AG08396 (cell line): ENCODE data around the gene TMEM259.
A peak's percentile ranks its signal among the peaks of the same experiment; 100 is the strongest.

ENCODE experiments used
- DNase-seq: peaks from one replicate; pipeline ENCODE4 v3.0.0; 2012; ENCODE audit warnings: low spot score, mixed read lengths

The TMEM259 gene

DNA sequence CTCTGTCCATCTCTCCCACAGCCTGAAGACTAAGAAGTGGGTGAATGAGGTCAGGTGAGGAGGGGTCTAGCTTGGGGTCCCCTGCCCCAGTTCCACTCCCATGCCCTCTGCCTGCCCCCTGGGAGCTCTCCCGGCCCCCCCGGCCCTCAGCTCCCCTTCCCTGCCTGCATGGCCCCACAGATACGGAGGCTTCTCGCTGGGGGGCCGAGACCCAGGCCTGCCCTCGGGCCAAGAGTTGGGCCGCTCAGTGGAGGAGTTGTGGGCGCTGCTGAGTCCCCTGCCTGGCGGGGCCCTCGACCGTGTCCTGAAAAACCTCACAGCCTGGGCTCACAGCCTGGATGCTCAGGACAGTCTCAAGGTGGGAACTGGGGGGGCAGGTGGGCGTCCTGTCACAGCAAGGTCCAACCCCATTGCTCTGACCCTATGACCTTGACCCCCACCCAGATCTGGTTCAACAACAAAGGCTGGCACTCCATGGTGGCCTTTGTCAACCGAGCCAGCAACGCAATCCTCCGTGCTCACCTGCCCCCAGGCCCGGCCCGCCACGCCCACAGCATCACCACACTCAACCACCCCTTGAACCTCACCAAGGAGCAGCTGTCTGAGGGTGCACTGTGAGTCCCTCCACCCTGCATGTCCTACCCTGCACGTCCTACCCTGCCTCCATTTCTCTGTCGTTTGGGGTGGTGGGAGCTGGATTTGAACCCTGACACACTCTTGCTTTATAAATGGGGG lies 35.1 kb upstream of the TMEM259 start:
- no peak for DNase-seq

DNA sequence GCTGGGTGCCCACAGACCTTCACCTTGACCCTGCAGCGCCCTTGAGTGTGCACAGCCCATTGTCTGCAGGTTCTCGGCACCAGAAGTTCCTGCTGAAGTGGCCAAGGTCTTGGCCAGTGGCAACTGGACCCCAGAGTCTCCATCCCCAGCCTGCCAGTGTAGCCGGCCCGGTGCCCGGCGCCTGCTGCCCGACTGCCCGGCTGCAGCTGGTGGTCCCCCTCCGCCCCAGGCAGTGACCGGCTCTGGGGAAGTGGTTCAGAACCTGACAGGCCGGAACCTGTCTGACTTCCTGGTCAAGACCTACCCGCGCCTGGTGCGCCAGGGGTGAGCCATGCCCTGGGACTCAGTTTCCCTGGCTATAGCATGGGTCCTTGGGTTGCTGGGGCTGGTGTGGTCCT lies 34.1 kb upstream of the TMEM259 start:
- no peak for DNase-seq

DNA sequence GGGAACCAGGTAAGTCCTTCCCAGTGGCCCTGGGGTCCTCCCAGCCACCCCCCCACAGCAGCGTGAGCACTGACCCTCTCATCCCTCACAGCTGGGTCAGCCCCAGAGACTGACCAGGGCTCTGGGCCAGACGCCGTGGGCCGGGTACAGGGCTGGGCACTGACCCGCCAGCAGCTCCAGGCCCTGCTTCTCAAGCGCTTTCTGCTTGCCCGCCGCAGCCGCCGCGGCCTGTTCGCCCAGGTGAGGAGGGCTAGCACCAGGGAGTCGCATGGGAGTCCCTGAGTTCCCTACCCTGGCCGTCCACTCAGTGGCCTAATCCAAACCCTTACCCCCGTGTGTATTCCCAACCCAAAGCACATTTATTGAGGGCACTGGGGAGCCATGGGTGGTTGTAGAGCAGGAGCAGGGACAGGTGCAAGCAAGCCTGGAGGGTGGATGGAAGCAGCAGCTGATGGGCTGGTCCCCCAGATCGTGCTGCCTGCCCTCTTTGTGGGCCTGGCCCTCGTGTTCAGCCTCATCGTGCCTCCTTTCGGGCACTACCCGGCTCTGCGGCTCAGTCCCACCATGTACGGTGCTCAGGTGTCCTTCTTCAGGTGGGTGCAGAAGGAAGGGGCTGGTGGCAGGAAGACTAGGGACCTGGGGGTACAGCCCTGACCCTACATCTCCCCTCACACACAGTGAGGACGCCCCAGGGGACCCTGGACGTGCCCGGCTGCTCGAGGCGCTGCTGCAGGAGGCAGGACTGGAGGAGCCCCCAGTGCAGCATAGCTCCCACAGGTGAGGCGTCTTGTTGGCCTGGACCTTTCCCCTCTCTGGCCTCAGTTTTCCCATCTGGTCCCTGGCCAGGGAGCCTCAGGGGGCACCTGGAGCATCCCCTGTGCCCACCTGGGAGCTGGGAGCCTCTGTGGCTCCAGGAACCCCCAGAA lies 33.4 kb upstream of the TMEM259 start:
- DNase-seq, result no peak

DNA sequence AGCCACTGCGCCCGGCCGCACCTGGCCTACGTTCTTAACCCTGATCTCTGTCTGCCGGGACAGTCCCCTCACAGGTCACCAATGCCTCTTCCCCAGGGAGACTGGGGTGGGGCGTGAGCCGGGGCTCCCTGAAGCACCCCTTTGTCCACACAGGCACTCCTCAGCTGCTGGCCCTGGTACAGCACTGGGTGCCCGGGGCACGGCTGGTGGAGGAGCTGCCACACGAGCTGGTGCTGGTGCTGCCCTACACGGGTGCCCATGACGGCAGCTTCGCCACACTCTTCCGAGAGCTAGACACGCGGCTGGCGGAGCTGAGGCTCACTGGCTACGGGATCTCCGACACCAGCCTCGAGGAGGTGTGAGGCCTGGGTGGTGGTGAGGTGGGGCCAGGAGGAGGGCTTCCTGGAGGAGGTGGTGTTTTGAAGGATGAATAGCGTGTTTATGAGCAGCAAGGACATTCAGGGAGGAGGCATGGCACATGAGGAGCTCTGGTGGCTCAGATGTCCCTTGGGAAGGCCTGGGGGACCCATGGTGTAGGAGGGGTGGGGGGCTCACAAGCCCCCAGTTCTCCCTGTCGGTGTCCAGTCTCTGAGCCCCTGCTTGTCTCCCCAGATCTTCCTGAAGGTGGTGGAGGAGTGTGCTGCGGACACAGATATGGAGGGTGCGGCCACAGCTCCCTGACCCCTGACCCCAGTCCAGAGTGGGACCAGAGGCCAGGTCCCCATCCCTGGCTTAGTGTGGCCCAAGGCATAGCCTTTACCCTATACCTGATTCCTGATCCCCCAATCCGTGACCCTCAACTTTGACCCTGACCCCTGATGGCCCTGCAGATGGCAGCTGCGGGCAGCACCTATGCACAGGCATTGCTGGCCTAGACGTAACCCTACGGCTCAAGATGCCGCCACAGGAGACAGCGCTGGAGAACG lies 32.5 kb upstream of the TMEM259 start:
- no peak for DNase-seq

DNA sequence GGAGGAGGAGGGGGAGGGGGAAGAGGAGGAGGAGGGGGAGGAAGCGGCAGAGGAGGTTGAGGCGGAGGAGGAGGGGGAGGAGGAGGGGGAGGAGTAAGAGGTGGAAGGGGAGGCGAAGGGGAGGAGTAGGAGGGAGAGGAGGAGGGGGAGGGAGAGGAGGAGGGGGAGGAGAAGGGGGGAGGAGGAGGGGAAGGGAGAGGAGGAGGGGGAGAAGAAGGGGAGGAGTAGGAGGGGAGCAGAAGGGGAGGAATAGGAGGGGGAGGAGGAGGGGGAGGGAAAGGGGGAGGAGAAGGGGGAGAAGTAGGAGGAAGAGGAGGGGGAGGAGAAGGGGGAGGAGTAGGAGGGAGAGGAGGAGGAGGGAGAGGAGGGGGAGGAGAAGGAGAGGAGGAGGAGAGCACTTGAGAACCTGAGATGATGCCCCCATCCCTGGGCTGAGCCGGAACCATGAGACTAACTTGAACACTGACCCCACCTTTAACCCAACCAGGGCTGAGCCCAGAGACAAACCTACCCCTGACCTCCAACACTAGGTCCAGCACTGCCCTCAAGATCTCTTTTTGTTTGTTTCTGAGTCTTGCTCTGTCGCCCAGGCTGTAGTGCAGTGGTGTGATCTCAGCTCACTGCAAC lies 31.5 kb upstream of the TMEM259 start:
- DNase-seq, result no peak

DNA sequence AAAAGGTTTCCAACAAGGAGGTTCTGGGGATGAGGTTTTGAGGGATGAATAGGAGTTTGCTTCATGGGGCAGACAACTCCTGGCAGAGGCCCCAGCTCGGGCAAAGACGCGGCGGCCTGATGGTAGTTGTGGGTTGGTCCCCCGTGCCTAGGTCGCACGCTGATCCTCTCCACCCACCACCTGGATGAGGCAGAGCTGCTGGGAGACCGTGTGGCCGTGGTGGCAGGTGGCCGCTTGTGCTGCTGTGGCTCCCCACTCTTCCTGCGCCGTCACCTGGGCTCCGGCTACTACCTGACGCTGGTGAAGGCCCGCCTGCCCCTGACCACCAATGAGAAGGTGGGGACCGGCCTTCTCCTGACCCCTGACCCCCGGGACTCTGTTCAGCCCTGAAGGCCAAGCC lies 30.9 kb upstream of the TMEM259 start:
- DNase-seq, result no peak

DNA sequence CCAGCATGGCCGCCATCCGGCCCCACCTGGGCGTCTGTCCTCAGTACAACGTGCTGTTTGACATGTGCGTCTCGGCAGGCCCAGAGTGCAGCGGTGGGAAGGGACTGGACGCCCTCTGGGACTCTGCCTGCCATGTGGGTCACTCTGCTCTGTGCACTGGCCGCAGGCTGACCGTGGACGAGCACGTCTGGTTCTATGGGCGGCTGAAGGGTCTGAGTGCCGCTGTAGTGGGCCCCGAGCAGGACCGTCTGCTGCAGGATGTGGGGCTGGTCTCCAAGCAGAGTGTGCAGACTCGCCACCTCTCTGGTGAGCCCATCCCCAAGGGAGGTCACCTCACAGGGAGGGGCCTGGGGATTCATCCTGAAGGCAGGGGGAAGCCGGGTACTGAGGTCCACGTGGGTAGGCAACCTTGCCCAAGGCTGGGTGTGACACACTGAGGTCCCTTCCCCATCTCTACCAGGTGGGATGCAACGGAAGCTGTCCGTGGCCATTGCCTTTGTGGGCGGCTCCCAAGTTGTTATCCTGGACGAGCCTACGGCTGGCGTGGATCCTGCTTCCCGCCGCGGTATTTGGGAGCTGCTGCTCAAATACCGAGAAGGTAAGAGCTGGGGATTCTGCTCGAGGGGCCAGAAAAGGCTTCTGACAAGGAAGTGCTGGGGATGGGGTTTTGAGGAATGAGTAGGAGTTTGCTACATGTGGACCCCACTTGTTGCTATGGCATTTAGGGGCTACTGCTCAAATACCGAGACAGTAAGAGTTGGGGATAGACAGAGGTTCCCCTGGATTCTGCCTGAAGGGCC lies 30.3 kb upstream of the TMEM259 start:
- DNase-seq, result no peak

DNA sequence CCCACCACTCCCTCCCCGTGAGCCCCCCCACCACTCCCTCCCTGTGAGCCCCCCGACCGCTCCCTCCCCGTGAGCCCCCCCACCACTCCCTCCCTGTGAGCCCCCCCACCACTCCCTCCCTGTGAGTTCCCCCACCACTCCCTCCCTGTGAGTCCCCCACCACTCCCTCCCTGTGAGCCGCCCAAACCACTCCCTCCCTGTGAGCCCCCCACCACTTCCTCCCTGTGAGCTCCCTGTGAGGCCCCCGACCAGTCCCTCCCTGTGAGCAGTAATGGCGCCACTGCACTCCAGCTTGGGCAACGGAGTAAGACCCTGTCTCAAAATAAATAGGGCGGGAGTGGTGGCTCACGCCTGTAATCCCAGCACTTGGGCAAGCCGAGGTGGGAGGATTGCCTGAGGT lies 28.9 kb upstream of the TMEM259 start:
- no peak for DNase-seq

DNA sequence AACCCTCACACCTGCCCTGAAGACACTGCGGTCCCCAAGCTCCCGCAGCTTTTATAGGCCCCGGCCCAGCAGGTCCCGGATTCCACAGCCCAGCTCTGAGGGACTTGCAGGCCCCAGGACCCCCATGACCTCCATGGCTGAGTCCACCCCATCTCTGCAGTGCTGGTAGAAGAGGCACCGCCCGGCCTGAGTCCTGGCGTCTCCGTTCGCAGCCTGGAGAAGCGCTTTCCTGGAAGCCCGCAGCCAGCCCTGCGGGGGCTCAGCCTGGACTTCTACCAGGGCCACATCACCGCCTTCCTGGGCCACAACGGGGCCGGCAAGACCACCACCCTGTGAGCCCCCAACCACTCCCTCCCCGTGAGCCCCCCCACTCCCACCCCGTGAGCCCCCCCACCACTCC lies 28.2 kb upstream of the TMEM259 start:
- DNase-seq, result no peak

DNA sequence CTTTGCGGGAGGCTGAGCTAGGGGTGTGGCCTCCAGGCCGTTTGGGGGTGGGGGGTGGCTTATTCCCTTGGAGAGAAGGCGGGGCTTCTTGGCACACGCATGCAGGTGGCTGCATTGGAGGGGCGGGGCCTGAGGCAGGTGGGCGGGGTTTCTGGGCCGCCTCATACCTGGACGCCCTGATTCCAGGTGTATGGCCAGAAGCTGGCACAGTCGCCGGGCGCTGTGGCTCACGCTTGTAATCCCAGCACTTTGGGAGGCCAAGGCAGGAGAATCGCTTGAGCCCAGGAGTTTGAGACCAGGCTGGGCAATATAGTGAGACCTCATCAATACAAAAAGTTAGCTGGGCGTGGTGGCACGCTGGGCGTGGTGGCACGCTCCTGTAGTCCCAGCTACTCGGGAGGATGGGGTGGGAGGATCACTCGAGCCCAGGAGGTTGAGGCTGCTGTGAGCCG lies 26.8 kb upstream of the TMEM259 start:
- DNase-seq, result no peak

DNA sequence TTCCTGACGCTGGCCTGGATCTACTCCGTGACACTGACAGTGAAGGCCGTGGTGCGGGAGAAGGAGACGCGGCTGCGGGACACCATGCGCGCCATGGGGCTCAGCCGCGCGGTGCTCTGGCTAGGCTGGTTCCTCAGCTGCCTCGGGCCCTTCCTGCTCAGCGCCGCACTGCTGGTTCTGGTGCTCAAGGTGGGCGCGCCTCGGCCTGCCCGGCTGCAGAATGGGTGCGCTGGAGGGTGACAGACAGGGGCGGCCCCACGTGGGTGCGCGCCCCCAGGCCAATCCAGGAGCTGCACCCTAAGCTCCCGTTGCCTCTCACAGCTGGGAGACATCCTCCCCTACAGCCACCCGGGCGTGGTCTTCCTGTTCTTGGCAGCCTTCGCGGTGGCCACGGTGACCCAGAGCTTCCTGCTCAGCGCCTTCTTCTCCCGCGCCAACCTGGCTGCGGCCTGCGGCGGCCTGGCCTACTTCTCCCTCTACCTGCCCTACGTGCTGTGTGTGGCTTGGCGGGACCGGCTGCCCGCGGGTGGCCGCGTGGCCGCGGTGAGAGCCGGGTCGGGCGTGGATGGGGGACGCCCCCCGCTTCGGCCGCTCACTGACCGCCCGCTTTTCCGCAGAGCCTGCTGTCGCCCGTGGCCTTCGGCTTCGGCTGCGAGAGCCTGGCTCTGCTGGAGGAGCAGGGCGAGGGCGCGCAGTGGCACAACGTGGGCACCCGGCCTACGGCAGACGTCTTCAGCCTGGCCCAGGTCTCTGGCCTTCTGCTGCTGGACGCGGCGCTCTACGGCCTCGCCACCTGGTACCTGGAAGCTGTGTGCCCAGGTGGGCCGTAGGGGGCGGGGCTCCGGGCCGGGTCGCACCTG lies 26.1 kb upstream of the TMEM259 start:
- DNase-seq, result no peak

DNA sequence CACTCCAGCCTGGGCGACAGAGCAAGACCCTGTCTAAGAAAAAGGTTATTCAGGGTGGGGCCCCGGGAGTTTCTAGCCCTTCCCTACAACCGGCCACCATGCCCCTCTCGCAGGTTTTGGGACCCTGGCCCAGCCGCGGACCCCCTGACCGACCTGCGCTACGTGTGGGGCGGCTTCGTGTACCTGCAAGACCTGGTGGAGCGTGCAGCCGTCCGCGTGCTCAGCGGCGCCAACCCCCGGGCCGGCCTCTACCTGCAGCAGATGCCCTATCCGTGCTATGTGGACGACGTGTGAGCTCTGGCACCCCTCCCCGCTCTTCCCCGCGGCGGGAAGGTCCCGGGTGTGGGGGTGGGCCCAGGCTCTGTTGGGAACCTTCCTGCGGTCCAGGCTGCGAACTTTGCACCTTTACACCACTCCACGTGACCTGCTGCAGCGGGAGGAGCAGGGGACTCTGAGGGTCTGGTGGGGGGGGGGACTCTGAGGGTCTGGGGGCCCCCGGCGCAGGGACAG lies 25.2 kb upstream of the TMEM259 start:
- DNase-seq, result no peak

DNA sequence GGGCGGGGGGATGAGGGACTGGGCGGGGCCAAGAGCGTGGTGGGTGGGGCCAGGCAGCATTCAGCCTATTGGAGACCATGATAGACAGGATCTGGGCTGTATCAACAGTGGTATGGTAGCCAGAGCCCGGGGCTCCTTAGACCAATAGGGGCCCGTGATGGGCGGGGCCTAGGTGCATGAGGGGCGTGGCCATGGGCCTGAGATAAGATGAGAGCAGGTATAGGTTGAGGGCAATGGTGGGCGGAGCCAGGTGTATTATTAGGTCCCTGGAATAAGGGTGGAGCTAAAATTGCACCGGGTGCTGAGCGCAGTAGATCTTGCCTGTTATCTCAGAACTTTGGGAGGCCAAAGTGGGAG lies 24.3 kb upstream of the TMEM259 start:
- no peak for DNase-seq

DNA sequence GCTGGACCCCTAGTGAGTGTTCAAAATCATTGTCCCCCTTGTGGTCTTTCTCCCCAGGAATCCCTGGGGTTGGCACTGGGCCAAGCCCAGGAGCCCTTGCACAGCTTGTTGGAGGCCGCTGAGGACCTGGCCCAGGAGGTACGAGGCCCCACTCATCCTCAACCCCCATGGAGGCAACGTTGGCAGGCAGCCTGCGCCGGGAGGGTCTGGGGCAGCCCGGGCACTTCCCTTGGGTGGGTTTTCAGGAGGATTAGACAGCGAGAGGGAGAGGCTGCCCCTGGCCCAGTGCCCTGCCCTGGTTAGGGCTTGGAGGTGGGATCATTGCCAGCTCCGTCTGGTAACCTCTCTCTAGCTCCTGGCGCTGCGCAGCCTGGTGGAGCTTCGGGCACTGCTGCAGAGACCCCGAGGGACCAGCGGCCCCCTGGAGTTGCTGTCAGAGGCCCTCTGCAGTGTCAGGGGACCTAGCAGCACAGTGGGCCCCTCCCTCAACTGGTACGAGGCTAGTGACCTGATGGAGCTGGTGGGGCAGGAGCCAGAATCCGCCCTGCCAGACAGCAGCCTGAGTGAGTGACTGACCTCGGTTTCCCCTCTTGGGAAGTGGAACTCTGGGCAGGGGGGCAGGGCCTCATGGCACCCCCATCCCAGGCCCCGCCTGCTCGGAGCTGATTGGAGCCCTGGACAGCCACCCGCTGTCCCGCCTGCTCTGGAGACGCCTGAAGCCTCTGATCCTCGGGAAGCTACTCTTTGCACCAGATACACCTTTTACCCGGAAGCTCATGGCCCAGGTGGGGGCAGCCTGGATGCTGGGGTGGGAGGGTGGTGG lies 22.0 kb upstream of the TMEM259 start:
- DNase-seq, result peak; percentile 66

DNA sequence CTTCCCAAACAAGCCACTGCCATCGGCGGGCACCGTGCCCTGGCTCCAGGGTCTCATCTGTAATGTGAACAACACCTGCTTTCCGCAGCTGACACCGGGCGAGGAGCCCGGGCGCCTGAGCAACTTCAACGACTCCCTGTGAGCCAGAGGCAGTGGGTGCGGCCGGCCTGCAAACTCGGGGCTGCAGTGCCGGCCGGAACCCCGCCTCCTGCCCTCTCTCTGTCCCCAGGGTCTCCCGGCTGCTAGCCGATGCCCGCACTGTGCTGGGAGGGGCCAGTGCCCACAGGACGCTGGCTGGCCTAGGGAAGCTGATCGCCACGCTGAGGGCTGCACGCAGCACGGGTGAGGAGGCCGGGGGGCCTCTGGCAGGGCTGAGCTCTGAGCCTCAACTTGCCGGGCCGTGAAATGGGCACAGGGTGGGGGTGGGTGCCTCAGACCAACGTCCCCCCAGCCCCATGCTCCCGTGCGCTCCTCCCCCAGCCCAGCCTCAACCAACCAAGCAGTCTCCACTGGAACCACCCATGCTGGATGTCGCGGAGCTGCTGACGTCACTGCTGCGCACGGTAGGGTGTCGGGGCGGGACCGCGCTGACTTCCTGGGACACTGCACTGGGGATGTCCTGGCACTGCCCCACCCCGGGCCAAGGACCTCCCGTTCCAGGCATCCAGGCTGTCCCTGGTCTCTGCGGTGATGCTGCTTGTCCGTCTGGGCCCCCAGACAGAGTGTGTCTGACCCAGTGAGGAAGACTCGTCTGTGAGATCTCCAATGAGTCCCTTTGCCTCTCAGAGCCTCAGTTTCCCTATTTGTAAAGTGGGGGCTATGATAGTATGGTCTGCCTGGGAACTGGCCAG lies 21.1 kb upstream of the TMEM259 start:
- no peak for DNase-seq

DNA sequence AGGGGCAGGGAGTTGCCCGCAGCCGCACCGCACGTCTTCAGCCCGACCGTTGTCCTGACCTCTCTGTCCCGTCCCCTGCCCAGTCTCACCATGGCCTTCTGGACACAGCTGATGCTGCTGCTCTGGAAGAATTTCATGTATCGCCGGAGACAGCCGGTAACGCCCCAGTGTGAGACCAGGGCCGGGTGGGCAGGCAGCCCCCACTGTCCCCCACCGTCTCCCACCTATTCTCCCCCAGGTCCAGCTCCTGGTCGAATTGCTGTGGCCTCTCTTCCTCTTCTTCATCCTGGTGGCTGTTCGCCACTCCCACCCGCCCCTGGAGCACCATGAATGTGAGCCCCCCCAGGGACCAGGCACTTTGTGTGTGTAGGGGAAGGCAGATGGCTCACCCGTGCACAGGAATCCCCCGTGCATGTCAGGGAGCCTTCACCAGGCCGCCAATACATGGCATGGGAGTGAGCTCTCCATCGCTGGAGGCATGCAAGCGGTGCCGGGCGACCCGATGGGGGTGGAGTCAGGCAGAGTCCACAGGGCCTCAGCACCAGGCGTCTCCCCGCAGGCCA lies 20.4 kb upstream of the TMEM259 start:
- no peak for DNase-seq

DNA sequence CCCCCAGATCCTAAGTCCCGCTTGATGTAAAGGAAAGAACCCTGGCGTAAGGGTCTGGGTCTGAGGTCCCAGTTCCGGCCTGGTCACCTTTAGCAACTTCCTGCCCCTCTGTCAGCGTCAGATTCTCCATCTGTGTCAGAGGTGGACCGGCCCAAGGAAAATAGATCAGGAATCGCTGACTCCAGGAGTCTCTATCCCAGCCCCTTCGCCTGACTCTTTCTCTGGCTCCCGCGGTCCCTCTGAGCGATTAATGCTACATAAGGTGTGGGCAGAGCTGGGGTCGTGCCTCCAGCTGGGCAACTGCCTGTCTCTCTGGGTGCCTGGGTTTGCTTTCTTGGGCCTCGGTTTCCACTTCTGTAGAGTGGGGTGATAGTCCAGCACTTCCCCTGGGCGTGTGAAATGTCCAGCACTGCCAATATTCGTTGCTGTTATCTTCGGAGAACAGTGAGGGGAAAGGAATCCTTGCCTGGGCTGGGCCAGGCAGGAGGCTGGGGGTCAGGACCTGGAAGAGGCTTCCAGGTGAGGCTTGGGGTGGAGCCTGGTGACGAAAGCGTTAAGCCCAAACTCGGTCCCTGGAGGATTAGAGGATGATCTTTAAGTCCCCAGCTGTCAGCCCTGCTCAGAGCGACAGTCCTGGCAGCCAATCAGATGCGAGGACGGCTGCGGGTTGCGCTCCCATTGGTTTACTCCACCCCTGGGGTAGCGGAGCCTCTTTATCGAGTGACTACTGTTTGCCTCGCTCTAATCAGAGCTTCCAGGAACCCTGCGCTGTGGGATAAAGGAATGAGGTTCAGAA lies 19.8 kb upstream of the TMEM259 start:
- peak; percentile 99 for DNase-seq
